AG09309 (cell line): ENCODE data around the gene TBC1D30.

Experiments used
- DNase-seq: peaks from one replicate; pipeline ENCODE4 v3.0.0-alpha.2; 2010; ENCODE audit warnings: low read depth
- H3K4me3 ChIP-seq: 2 replicates; pipeline ENCODE4 v1.5.1; 2011; ENCODE audit warnings: mild to moderate bottlenecking, low read depth, low read length, moderate library complexity; ENCODE audit not compliant: control insufficient read depth
- CTCF ChIP-seq: IDR thresholded peaks from 2 replicates; pipeline ENCODE4 v1.5.1; 2011; ENCODE audit warnings: mild to moderate bottlenecking, low read depth, low read length, inconsistent platforms; ENCODE audit not compliant: insufficient read depth, control insufficient read depth; ENCODE audit errors: missing control alignments

The TBC1D30 gene

GRCh38 chr12:64876388-64877071, 52.1 kb downstream of the TBC1D30 start:
- TF ChIP-seq CTCF, result no peak
- no peak for DNase-seq
- H3K4me3 ChIP-seq, result no peak overlapping the region

GRCh38 chr12:64877363-64878004, 53.0 kb downstream of the TBC1D30 start:
- H3K4me3 ChIP-seq, result no peak overlapping the region
- no peak for DNase-seq
- no peak for TF ChIP-seq CTCF

- no peak for TF ChIP-seq CTCF
These were observed 58.2 kb downstream of the TBC1D30 start for GRCh38 chr12:64882687-64883086.

GRCh38 chr12:64883264-64884163, 59.1 kb downstream of the TBC1D30 start:
- DNase-seq, result no peak
- H3K4me3 ChIP-seq, result no peak overlapping the region
- TF ChIP-seq CTCF, result no peak

More at GRCh38 chr12:64882687-64883086, 58.2 kb downstream of the TBC1D30 start:
- DNase-seq, result no peak
- no peak overlapping the region for H3K4me3 ChIP-seq

GRCh38 chr12:64884164-64884542, 59.7 kb downstream of the TBC1D30 start:
- DNase-seq, result no peak
- TF ChIP-seq CTCF, result no peak
- H3K4me3 ChIP-seq, result no peak overlapping the region

GRCh38 chr12:64884728-64885127, 60.3 kb downstream of the TBC1D30 start:
- H3K4me3 ChIP-seq, result no peak overlapping the region
- DNase-seq, result no peak
- TF ChIP-seq CTCF, result no peak
